ENCODE measurements around the gene RAPGEF3.

The RAPGEF3 gene

DNA sequence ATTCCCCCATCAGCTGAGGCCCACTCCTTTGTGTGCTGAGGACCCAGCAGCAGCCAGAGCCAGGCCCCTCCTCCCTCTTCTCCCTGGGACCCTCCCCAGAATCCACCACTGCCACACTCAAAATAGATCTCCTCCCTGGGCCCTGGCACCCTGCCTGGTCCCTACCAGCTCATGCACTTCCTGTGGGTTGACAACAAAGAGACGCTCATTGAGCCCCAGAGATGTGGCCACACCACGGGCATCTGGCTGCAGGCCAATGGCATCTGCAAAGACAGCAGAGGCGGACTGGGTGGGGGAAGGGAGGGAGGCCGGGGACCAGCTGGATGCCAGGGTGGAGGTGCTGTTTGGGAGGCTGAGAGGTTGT lies 17.4 kb downstream of the RAPGEF3 start:
- peak; percentile 70 for DNase-seq

DNA sequence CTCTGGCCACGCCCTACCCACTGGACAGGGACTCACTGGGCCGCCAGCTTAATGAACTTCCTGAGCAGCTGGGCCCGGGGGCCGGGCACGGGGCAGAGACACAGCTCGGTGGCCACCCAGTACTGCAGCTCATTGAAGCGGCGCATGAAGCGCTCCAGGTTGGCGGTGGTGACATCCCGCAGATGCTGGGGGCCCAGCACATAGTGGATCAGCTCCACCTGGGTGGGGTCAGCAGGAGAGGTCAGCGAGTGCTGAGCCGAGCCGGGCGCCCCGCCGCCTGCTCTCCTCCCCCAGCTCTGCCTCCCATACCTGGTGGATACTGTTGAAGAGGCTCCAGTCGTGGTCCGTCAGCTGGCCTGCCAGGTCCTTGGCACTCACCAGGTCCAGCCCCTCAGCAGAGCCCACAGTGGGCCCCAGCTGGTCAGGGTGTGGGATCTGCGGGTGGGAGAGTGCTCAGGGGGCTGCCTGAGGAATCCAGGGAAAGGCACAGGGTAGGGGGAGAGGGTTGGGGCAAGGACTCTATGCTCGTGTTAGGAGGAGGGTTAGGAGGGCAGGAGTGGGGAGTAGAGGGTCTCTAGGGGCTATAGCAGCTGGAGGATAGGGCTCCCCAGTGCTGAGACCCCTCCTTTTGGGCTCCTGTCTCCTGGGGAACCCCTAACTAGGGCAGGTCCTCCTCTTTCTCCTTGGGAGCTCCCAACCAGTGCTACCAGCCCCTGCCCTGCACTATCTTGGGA lies 17.9 kb downstream of the RAPGEF3 start:
- no peak for DNase-seq

DNA sequence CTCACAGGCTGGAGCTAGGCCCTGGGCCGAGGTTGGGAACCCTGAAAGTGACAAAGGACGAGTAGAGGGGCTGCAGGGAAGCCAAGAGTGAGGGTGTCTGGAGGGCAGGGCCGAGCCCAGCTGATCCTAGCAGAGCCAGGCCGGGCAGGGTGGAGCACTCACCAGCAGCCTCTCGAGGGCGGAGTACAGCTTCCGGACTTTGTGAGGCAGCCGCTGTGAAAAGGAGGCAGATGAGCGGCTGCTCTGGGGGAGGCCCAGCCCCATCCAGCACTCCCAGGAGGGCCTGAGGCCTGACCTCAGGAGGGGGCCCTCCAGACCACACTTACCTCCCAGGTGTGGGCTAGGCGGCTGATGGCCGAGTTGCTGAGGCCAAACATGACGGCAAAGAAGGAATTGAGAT lies 18.7 kb downstream of the RAPGEF3 start:
- no peak for DNase-seq

DNA sequence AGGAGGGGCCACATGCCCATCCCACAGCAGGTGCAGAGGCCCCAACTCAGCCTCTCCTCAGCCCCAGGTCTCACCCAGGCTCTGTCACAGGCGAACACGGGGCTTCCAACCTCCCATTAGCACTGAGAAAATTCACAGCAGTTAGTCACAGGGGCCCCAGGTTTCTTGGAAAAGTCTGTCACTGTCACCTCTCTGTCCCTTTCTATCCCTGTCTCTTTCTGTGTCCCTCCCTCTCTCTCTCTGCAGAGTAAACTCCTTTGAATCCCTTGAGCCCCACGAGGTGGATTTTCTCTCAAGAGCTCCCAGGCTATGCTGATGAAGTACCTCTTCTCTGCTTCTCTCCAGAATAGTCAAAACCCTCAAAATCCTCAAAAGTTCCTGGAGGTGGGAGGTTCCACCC lies 19.4 kb downstream of the RAPGEF3 start:
- DNase-seq: no peak

DNA sequence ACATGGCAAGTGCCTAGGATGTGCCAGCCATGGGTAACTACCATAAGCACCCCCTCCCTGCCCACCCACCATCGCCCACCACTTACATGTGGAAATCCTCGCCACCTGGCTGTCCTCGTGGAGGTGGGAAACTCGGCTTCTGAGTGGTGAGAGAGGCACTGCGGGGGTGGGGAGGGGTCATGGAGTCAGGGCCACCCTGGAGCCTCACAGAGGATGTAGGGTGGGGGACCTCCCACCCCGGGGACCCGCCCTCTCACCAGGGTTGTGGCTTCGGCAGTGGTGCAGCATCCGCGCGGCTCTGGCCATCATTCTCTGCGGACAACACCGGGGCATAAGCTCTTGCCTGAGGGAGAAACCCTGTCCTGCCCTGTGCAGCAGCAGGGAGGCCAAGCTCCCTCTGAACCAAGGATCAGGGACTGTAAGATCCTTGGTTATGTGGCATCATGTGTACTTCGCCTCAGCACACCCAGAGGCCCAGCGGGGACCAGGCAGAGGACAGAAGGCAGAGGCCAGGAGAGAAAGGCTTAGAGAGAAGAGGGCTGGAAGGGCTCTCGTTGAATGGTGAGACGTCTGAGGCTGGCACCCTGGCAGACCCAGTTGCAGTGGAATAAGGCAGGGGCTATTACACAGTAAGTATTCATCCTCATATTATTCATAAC lies 20.6 kb downstream of the RAPGEF3 start:
- no peak for DNase-seq

DNA sequence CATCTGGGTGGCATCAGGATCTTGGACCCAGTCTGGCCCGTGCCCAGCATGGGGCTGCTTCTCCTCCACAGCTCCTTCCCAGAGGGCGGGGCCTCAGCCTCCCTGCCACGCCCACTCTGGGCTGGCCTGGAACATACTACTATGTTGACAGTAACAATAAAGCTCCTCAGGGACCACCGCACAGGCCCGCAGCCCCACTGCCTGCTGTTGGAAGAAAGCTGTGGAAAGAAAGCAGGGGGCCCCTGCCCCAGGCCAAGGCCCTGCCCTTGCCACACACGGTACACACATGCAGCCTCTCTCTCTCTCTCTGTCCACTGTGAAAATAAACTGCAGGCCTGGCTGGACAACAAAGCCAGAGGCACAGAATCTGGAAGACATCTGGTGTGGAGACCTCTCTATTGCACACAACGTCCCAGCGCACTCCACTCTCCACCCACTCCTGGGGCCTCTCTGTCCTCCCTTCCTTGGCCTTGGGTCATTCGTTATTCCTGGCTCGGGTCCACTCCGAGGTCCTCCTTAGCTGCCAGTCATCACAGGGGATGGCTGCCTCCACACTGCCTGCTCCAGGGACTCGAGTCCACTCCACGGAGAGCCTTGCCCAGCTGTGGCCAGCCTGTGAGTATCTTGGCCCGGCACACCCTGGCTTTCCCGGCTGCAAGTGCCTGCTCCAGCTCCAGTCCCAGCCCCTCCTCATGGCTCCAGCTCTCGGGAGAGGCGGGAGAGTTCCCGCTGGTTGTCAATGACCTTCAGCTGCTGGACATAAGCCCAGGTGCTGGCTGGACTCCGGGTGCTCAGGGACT lies 21.6 kb downstream of the RAPGEF3 start:
- no peak for DNase-seq

DNA sequence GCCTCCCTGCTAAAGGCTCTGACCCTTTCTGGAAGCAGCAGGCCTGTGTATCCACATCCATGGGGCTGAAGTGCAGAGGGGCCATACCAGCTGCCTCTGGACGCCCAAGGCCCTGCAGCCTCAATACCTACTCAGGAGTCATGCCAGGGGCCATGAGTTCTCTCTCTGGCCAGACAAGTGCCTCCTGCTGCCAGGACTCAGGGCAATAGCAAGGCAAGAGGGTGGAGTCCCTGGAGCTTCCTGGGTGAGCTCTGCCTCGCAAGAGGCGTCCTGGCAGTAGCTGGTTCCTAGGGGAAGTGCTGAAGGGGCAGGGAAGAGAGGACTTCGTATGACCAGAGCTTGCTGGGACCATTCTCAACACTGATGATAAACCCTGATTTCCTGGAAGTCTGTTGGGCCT lies 22.5 kb downstream of the RAPGEF3 start:
- DNase-seq: no peak

DNA sequence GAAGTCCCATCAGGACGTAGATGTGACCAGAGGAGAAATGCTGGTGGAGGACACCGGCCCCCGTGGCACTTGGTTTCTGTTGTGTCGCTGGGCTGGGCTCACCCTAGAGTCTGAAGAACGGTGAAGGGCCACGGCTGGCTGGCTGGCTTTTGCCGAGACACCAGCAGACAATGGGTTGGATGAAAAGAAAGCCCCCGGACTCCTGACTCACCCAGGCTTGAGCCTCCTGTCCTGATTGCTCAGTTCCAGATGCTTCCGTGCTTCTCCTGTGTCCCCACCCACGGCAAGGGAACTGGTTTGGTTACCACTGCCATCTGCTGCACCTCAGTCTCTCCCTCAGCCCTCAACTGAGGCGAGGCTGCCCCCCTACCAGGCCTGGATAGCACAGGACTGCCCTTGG lies 23.0 kb downstream of the RAPGEF3 start:
- DNase-seq: no peak

DNA sequence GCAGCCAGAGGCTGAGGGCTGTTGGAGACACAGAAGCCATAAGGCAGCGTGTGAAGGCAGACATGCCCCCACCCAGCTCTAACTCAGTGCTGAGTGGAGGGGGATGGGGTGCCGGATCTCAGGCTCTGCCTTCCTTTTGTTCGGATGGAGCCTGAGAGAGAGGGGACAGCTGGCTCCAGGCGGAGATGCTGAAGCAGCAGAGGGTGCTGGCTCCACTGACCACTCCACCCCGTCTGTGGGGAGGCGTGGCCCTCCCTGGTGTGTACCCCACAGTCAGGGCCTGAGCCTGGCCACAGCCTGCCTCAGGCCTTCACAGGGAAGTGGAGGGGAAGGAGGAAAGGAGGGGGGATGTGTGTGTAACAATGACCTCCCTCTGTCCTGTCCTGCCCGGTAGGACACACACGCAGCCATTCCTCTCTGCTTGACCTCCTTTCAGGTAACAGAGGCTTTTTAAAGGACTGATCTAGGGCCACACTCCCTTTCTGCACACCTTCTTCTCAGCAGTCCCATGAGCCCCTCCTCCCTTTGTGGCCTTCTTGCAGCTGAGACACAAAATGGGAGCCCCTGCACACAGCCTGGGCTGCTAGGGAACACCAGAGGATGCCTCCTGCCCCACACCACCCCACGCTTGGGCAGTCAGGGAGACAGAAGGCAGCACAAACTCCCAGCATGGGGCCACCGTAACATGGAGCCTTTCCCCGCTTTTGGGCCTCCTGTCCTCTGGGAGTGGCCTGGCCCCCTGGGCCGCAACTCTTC lies 23.8 kb downstream of the RAPGEF3 start:
- no peak for DNase-seq

DNA sequence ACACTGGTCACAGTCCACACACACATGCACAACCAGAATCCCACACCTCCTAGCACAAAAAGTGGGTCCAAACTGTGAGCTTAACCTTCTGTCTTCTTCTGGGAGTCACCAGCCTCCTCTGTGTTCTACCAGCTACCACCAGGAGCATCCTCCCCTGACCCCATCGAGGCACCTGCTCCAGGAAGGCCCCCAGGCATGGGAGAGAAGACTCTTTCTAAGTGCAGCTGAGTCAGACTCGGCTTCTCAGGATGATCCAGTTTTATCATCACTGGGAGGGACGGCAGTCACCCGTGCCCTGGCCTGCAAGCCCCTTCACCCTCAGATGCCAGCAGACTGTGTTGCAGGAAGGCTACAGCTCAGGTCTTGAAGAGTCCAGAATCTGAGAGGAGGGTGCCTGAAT lies 25.5 kb downstream of the RAPGEF3 start:
- no peak for DNase-seq

DNA sequence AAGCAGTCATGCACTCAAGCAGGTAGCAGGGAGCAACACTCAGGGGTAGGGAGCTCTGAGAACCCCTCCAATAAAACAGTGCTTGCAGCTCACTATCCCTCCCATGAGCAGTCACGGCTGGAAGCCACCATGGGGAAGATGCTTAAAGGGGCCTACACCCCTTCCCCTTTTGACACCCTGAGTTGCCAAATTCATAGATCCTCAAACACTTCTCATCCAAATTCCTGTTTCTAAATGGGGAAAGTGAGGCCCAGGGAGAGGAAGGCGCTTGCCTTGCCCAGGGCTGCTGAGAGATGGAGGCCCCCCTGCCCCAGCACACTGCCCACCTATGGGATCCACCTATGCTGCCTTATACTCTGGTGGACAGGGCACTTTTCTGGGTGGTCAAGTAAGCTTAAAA lies 26.2 kb downstream of the RAPGEF3 start:
- no peak for DNase-seq

DNA sequence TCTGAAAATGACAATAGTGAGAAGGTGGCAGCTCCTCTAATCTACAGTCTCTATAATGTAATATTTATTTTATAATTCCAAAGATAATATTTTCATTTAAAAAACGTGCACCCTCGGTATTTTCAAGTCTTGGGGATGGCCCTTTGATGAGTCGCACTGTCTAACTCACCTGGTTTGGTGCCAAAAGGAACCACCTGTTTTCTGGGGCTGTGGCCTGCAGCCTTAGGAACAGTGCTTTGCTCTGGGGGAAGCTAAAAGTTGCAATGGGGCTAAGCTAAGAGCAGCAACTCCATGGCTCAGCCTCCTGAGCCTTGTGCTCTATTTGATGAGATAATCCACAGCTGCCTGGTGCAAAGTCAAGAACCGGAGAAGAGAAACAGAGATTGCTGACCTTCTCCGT lies 27.0 kb downstream of the RAPGEF3 start:
- no peak for DNase-seq

DNA sequence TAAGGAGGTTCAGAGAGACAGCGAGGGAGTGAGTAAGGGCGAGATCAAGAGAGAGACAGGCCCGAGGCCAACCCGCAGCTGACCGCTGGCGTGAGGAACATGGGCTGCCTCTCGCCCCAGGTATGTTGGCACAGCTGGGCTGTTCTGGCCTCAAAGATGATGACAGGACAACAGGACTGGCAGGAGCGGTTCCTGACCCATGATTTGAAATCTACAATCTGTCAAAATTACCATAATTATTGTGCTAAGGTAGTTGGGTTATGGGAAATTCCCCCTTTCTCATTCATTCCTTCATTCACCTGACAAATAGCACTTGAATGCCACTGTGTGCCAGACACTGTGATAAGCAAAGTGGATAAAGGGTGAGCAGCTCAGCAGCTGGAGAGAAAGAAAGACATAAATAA lies 28.3 kb downstream of the RAPGEF3 start:
- no peak for DNase-seq

DNA sequence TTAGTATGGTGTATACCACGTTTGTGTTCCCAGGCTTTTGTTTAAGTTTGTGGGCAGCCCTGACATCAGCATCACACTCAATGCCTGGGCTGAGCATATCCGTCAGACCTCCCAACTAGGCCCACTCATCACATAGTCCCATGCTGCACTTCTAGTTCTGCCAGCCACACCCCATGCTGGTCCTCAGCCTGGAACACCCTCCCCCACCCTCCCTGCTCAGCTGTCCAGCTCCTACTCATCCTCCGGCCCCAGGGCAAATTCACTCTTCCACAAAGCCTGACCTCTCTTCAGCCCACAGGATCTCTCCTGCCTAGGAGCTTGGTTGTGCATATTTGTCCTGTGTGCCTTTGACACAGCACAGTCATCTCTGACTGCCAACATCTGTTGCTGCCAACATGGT lies 29.4 kb downstream of the RAPGEF3 start:
- no peak for DNase-seq

DNA sequence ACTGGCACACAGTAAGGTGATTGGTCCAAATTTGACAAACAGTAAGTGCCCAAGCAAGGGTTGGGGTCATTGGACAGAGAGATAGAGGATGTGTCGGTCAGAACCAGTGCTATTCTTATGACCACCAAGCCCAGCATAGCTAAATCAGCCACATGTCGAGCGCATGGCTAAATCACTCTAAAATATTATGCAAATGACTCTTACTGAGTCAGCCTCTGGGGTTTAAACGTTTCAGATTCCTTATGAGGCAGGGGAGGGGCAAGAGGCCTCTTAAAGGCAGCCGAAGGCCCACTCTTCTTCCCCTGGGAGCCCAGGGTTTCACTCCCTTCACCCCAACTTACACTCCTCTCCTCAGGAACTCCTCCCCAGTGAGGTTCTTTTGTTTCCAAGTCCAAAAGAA lies 32.8 kb downstream of the RAPGEF3 start:
- no peak for DNase-seq

DNA sequence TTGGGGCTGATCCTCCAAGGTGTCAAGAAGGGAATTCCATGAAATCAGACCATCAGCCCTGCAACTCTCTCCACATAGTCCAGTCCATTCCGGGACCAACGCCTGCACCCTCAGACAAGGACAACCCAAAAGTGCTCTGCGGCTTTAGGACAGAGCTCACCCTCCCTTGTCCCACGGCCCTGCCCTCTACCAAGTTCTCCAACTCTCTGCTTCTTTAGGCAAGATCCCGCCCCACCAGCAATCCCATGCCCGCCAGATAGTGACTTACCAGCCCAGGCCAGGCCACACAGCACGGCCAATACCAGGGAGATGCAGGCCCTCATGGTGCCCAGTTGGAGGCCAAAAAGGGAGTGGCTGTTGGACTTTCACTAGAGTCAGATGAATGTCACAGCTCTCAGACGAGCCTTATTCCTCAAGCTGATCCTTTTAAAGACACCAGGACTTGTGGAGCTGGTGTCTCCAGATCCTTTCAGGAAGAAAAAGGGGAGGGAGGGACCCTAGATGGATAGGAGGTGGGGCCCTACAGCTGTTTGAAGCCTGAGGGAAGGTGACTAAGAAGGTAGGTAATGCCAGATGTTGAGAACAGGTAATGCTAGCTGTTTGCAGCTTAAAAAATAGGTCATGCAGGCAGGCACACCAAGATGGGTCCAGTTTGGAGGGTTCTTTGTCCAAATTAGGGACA lies 33.4 kb downstream of the RAPGEF3 start, which contains the start of gene ENDOU:
TSS of gene ENDOU (minus strand) at position 400 of the 682 bp plus-strand sequence. CDS start at position 323, 77 bp downstream.
- DNase-seq: no peak

DNA sequence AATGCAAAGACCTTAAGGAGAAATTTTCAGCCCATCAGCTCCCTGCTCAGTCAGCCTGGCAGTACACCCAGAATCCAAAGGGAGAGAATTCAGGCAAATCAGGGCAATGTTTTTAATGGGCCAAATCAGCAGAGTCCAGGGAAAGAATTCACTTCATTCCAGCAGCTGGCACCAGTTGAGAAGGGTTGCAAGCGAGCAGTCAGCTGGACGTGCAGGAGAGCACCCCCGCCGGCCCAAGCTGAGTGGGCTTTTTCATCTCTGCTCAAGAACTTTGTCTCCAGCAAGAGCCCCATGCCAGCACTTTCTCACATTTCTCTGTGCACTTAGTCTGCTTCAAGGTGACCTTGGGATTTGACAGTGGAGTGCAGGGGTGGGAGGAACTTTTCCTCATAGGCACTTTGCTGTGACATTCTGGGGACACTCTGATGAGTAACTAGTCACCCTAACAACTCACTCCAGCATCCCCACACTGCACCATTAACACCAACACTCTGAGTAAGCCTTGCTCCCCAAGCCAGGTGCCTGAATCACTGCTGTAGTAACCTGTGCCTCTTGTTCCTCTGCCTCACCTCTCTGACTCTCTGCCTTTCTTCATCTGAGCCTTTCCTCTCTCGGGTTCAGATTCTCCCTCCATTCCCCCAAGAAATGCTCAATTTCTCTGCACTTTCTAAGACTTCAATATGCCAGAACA lies 35.6 kb downstream of the RAPGEF3 start:
- no peak for DNase-seq

DNA sequence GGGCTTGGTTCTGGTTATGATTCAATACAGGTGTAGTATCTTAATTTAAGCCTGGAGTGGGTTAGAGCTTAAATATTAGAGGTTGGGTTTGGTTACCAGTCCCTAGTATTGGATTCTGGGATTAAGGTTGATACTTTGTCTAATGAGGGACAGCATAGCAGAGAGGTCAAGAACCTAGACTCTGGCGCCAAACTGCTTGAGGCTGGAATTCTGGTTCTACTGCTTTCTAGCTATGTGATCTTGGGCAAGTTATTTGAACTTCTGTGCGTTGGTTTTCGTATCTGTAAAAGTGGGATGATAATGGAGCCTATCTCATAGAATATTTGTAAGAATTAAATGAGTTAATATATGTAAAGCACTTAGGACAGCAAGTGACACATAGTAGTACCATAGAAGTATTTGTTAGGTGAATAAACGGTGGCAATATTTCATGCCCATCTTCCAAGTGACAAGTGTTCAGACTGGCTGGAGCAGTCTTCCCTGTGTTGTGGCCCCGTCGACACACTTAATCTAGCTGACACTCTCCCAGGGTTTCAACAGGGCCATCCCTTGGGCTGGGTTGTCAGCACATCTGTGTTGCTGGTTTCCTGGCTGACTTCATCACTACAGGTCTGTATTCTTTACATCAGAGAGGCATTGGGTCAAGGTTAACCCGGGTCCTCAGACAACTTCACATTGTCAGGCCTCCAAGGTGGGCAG lies 36.4 kb downstream of the RAPGEF3 start:
- DNase-seq: no peak

DNA sequence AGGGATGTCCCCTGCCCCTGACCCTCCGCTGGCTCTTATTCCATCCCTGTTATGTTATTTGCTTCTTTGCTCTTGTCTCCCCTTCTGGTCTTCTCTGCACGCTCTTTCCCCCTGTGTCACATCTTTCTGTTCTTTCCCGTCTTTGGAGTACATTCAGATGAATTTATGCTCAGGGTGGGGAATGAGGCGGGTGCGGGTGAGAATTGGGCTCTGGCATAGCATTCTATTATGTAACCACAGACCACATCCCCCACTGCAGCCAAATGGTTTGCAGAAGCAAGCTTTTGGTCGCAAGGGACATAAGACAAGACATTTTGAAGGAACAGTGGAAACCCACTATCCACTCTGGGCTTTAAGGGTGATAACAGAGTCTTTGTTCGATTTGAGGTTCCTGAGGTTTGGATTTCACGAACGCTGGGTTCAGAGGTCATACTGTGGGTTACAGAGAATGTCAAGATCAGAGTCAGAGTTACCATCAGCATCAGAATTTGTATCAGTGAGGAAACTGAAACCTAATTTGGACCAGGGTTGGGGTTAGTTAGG lies 37.2 kb downstream of the RAPGEF3 start:
- DNase-seq: no peak

DNA sequence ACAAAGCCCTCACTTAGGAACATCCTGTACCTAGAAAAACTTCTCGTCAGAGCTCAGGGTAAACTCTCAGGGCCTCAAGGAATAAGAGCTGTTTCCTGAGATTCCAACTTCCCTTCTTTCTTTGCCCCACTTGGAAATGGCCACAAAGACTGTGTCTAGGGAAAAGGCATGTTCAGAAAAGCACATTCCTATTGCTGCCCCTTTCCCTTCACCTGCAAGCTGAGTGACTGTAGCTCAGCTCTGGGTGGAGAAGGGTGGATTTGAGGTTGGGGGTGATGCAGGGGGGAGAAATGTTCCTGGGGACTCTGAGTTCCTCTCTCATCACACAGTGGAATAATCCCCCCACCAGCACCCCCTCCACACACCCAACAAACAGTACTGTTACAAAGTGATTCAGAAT lies 40.1 kb downstream of the RAPGEF3 start:
- DNase-seq: no peak

All from GF-D8 (cell line).